Naive B cell (primary cell): ENCODE data around the gene ADGRB3. TPM values are rescaled to one million over a fixed set of nuclear protein-coding genes. Genes with fewer than 3 reads are reported as not detected.

Experiments used
- ATAC-seq, 2 donors: fragments of 150-1000 bp; cut with Tn5 transposase; 2 replicates each; pipeline ENCODE4 v1.10.0; 2021; ENCODE audit warnings: low read depth in 2 of 2, mild to moderate bottlenecking in 2 of 2, moderate library complexity in 2 of 2
- DNase-seq: peaks from one replicate; pipeline ENCODE4 v3.0.0; 2022
- H3K27ac Mint-ChIP-seq, 6 donors: one replicate each; pipeline ENCODE4 v1.8.0; 2020 to 2022; ENCODE audit warnings: mild to moderate bottlenecking in 6 of 6, mixed read lengths in 6 of 6, moderate library complexity in 5 of 6, inconsistent platforms in 2 of 6
- H3K27me3 Mint-ChIP-seq, 3 donors: one replicate each; pipeline ENCODE4 v1.8.0; 2021 to 2022; ENCODE audit warnings: mixed read lengths in 3 of 3, mild to moderate bottlenecking in 1 of 3
- H3K36me3 Mint-ChIP-seq, 2 donors: one replicate each; pipeline ENCODE4 v1.8.0; 2020 to 2022; ENCODE audit warnings: mixed read lengths in 2 of 2, inconsistent platforms in 1 of 2, mild to moderate bottlenecking in 1 of 2
- H3K4me1 Mint-ChIP-seq, 3 donors: one replicate each; pipeline ENCODE4 v1.8.0; 2020 to 2022; ENCODE audit warnings: mixed read lengths in 3 of 3, inconsistent platforms in 1 of 3, mild to moderate bottlenecking in 1 of 3, moderate library complexity in 1 of 3
- H3K4me3 Mint-ChIP-seq, 8 donors: one replicate each; pipeline ENCODE4 v1.8.0; 2020 to 2022; ENCODE audit warnings: mild to moderate bottlenecking in 8 of 8, mixed read lengths in 8 of 8, moderate library complexity in 8 of 8, inconsistent platforms in 2 of 8
- H3K9me3 Mint-ChIP-seq, 7 donors: one replicate each; pipeline ENCODE4 v1.8.0; 2020 to 2022; ENCODE audit warnings: mixed read lengths in 7 of 7, mild to moderate bottlenecking in 5 of 7, inconsistent platforms in 2 of 7, moderate library complexity in 1 of 7
- polyA plus RNA-seq, 6 donors: library from polyadenylated mRNA; unstranded; fragments of 300-500 nt; fragmentation: Illumina TruSeq; gene quantifications; one replicate each; pipeline ENCODE4 v1.2.3, GENCODE V29; 2021; ENCODE audit warnings: low read depth in 6 of 6

Gene ADGRB3
- polyA plus RNA-seq, 6 donors from 2014 or later: not detected

- no peaks in the 10 kb centered on the region for H3K36me3 Mint-ChIP-seq
Measured at GRCh38 chr6:68722891-68723527, 87.9 kb downstream of the ADGRB3 start.

GRCh38 chr6:68724060-68724459, 89.0 kb downstream of the ADGRB3 start:
- no peaks in the 10 kb centered on the region for H3K27me3 Mint-ChIP-seq
- ATAC-seq (no peak), DNase-seq (no peak)
- no peak overlapping the region for H3K27ac Mint-ChIP-seq
- H3K9me3 Mint-ChIP-seq: peaks cover 0 to 2% (median 0%) of the 10 kb centered on the region in 7 donors
- H3K36me3 Mint-ChIP-seq: no peaks in the 10 kb centered on the region
- no peak overlapping the region for H3K4me3 Mint-ChIP-seq
- no peaks in the 10 kb centered on the region for H3K4me1 Mint-ChIP-seq

More at GRCh38 chr6:68722891-68723527, 87.9 kb downstream of the ADGRB3 start:
- DNase-seq (no peak), ATAC-seq (no peak)
- no peaks in the 10 kb centered on the region for H3K27me3 Mint-ChIP-seq
- H3K9me3 Mint-ChIP-seq: peaks cover 0 to 2% (median 0%) of the 10 kb centered on the region in 7 donors
- no peak overlapping the region for H3K4me3 Mint-ChIP-seq
- H3K27ac Mint-ChIP-seq: peak overlapping the region in 1 of 6 donors; percentile 57
- H3K4me1 Mint-ChIP-seq: no peaks in the 10 kb centered on the region

DNA sequence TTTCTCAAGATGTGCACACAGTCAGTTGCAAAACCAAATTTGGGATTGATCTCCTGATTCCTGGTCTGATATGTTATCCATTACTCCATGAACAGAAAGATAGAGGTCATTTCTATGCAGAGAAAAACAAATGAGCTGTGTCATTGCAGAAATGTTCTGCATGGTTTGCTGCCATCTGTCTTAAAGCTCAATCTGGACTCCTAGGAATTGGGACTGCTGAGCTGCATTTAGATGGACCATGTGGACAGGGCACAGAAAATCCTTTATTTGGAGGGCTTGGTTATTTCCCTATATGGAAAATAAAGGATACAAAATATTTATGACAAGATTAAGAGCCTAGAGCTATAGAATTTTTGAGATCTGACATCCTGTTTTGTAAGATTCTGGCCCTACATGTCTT, 91.3 kb downstream of the ADGRB3 start:
- H3K4me1 Mint-ChIP-seq: no peaks in the 10 kb centered on the region
- no peak for DNase-seq
- H3K36me3 Mint-ChIP-seq: no peaks in the 10 kb centered on the region
- no peak for ATAC-seq
- no peaks in the 10 kb centered on the region for H3K27me3 Mint-ChIP-seq
- H3K4me3 Mint-ChIP-seq: peak overlapping the region in 1 of 8 donors; percentile 15
- H3K9me3 Mint-ChIP-seq: no peaks in the 10 kb centered on the region
- no peak overlapping the region for H3K27ac Mint-ChIP-seq

DNA sequence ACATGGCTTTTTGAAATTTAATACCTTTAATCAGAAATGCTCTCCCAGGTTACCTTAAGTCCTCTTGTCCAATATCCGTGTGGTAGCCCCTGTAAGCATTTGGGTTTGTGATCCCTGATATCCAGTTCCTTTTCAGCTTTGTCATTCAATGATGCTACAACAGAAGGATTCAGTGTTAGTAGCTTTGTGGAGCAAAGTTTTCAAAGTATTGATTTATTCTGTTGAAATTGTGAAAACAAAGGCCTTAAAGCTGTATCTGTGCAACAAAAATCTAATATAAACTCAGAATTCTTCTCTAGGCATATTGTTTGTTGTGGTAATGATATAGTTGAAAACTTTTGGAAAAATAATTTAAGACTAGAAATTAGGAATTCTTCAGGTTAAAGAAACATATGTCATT, 91.9 kb downstream of the ADGRB3 start:
- DNase-seq (no peak), ATAC-seq (no peak)
- H3K4me3 Mint-ChIP-seq: no peak overlapping the region
- no peaks in the 10 kb centered on the region for H3K4me1 Mint-ChIP-seq
- no peaks in the 10 kb centered on the region for H3K9me3 Mint-ChIP-seq
- H3K27ac Mint-ChIP-seq: no peak overlapping the region
- no peaks in the 10 kb centered on the region for H3K27me3 Mint-ChIP-seq
- H3K36me3 Mint-ChIP-seq: no peaks in the 10 kb centered on the region

DNA sequence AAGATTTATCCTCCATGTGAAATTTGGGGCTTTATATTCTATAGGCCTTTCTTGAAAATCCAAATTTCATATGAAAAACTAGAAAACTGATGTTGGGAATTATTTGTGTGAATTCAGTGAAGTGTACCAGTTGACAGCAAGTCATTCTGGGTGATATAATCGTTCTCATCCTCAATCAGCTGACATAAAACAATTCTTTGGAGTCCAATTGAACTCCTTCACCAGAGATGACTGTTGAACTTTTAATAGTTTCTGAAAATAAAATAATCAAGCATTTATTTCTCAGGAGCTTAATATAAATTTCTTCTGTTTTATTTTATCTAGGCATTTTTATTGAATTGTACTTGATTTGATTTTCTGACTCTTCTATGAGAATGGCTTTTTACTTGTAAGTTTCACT, 92.6 kb downstream of the ADGRB3 start:
- H3K4me3 Mint-ChIP-seq: no peak overlapping the region
- no peaks in the 10 kb centered on the region for H3K4me1 Mint-ChIP-seq
- ATAC-seq: no peak
- no peak for DNase-seq
- H3K9me3 Mint-ChIP-seq: peaks cover 0 to 3% (median 0%) of the 10 kb centered on the region in 7 donors
- H3K27ac Mint-ChIP-seq: no peak overlapping the region
- H3K27me3 Mint-ChIP-seq: no peaks in the 10 kb centered on the region
- no peaks in the 10 kb centered on the region for H3K36me3 Mint-ChIP-seq

DNA sequence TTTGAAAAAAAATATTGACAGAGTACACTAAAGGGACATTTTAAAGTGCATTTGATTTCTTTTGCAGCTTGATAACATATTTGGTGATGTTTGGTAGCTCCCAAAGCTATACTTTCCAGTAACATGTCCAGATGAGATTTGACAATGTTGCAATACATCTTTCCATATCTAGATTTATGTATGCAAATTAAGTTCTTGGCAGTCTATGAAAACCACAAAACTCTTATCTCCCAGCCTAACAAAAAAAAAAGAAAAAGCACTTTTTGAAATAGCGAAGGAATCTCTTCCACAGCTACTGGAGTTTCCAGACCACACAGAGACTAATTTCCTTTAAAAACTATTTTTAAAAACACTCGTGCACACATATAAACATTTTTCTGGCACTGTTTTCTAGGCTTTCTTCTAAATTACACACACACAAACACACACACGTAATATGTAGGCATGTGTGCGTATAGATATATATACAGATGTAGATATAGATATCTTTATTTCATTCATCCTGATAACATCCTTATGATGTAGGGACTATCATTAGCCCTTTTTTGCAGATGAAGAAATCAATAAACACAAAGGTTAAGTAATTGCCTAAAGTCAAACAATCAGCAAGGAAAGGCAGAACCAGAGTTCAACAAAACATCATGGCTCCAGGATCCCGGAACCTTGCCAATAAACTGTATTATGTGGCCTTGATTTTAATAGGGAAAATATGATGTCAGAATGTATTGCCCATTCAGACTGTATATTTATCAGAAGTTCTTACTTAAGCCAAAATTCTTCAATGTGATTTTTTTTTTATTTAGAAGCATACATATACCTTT, 93.3 kb downstream of the ADGRB3 start:
- DNase-seq: no peak
- Mint-ChIP-seq H3K27me3 (no peaks in the 10 kb centered on the region), H3K9me3 (peaks cover 0 to 3% (median 0%) of the 10 kb centered on the region in 7 donors), H3K27ac (no peak overlapping the region), H3K4me1 (no peaks in the 10 kb centered on the region), H3K4me3 (no peak overlapping the region), H3K36me3 (no peaks in the 10 kb centered on the region)
- ATAC-seq: no peak

GRCh38 chr6:68729377-68729903, 94.4 kb downstream of the ADGRB3 start:
- H3K4me1 Mint-ChIP-seq: no peaks in the 10 kb centered on the region
- no peak overlapping the region for H3K4me3 Mint-ChIP-seq
- no peak overlapping the region for H3K27ac Mint-ChIP-seq
- H3K36me3 Mint-ChIP-seq: no peaks in the 10 kb centered on the region
- ATAC-seq (no peak), DNase-seq (no peak)
- no peaks in the 10 kb centered on the region for H3K27me3 Mint-ChIP-seq
- peaks cover 0 to 3% (median 0%) of the 10 kb centered on the region in 7 donors for H3K9me3 Mint-ChIP-seq

DNA sequence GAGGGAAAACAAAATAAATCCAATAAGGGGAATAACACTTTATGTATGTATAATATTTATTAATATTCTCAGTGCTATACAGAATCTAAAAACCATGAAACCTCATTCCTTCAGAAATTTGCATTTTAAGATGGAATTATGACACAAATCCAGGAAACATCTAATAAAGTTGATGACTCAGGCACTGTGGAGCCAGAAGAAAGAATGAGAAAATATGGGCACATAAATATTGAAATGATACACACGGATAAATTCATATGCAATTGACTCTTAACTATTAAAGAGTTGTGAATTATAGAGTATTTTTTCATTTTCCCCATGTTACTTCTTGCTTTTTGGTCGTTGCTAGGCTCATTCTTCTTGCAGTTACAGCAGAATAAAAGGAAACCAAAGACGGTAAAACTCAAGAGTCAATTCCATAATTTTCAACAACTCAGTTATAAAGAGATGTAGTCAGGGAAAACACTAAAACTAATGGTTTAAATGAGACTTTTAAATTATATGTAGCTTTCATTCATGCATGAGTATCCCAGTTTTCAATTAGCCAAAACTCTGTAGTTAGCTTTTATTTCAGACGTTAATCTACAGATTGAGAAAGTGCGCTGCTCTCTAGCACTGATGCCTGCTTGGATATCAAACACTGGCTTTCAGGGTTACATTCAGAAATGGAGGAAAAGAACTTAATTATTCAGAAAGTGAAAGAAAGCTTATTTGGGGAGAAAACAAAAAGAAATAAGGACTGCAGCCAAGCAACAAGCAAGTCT, 95.4 kb downstream of the ADGRB3 start:
- Mint-ChIP-seq H3K36me3 (no peaks in the 10 kb centered on the region), H3K27ac (no peak overlapping the region), H3K27me3 (no peaks in the 10 kb centered on the region), H3K4me3 (no peak overlapping the region), H3K4me1 (no peaks in the 10 kb centered on the region), H3K9me3 (peaks cover 0 to 3% (median 0%) of the 10 kb centered on the region in 7 donors)
- ATAC-seq (no peak), DNase-seq (no peak)

DNA sequence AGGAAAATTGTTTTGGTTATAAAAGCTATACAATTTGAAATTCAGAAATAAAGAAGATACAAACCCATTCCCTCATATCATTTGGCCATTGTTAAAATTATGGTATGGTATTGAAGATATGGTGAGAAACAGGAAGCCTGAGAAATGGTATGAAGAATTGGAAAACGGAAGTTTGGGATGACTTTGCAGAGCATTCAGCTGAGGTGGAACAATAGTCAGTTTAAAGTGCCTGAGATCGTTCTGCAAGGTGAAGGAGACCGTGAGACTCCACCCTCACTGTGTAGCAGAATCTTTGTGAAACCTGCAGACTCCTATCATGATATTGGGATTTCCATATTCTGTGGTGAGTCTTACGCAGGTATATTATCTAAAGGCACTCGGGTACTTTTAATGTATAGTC, 97.3 kb downstream of the ADGRB3 start:
- H3K27me3 Mint-ChIP-seq: no peaks in the 10 kb centered on the region
- DNase-seq: no peak
- H3K27ac Mint-ChIP-seq: peak overlapping the region in 1 of 6 donors; percentile 56
- no peaks in the 10 kb centered on the region for H3K4me1 Mint-ChIP-seq
- no peak for ATAC-seq
- peaks cover 0 to 3% (median 0%) of the 10 kb centered on the region in 7 donors for H3K9me3 Mint-ChIP-seq
- H3K36me3 Mint-ChIP-seq: no peaks in the 10 kb centered on the region
- no peak overlapping the region for H3K4me3 Mint-ChIP-seq

GRCh38 chr6:68735866-68736265, 100.8 kb downstream of the ADGRB3 start:
- DNase-seq (no peak), ATAC-seq (no peak)
- Mint-ChIP-seq H3K27me3 (no peaks in the 10 kb centered on the region), H3K4me3 (no peak overlapping the region), H3K9me3 (peaks cover 0 to 3% (median 0%) of the 10 kb centered on the region in 7 donors), H3K4me1 (no peaks in the 10 kb centered on the region), H3K36me3 (no peaks in the 10 kb centered on the region), H3K27ac (no peak overlapping the region)

DNA sequence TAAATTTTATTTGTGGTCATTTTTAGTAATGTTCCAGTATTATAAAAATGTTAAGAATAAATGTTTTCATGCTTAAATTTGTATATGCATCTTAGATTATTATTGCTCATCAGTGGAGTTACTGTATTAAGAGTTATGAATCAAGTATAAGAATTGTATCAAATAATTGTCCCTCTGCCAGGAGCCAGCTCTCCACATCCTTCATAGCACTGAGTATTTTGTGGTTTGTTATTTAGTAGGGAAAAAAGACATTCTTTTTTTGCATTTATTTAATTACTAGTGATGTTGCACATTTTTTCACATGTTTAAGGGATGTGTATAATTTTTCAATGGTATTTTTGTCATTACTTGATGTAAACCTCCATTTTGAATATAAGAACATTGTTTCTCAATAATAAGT, 102.0 kb downstream of the ADGRB3 start:
- DNase-seq: no peak
- no peak overlapping the region for H3K27ac Mint-ChIP-seq
- ATAC-seq: no peak
- no peaks in the 10 kb centered on the region for H3K36me3 Mint-ChIP-seq
- peaks cover 0 to 3% (median 0%) of the 10 kb centered on the region in 7 donors for H3K9me3 Mint-ChIP-seq
- no peak overlapping the region for H3K4me3 Mint-ChIP-seq
- no peaks in the 10 kb centered on the region for H3K4me1 Mint-ChIP-seq
- no peaks in the 10 kb centered on the region for H3K27me3 Mint-ChIP-seq

DNA sequence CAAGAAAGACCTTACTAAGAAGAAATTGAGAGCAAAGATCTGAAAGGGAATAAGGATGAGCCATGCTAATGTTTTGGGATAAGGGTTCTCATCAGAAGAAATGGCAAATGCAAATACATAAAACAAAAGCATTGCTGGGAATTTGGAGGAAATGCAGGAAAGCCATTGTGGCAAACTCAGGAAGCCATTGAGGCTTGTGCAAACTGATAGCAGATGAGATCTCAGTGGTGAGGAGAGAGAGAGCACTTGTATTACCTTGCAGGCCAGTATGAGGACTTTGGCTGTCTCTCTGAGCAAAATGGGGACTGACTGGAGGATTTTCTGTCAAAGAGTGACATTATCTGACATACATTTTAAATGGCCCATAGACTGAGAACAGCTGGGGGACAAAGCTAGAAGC, 103.0 kb downstream of the ADGRB3 start:
- Mint-ChIP-seq H3K4me1 (no peaks in the 10 kb centered on the region), H3K9me3 (peaks cover 0 to 2% (median 0%) of the 10 kb centered on the region in 7 donors), H3K27ac (no peak overlapping the region), H3K4me3 (no peak overlapping the region), H3K27me3 (no peaks in the 10 kb centered on the region), H3K36me3 (no peaks in the 10 kb centered on the region)
- ATAC-seq: no peak
- DNase-seq: no peak

GRCh38 chr6:68740828-68741500, 105.9 kb downstream of the ADGRB3 start:
- ATAC-seq (no peak), DNase-seq (no peak)
- H3K27ac Mint-ChIP-seq: no peak overlapping the region
- H3K4me1 Mint-ChIP-seq: no peaks in the 10 kb centered on the region
- no peaks in the 10 kb centered on the region for H3K36me3 Mint-ChIP-seq
- no peak overlapping the region for H3K4me3 Mint-ChIP-seq
- no peaks in the 10 kb centered on the region for H3K27me3 Mint-ChIP-seq
- H3K9me3 Mint-ChIP-seq: peaks cover 0 to 4% (median 0%) of the 10 kb centered on the region in 7 donors
